Measurements from ENCODE around the gene PPA2. TPM values are rescaled to one million over a fixed set of nuclear protein-coding genes. Genes with fewer than 3 reads are reported as not detected.

PPA2 gene
- total and polyA plus RNA-seq, 7 donors, result 33.1 to 48.5 (median 41.7) TPM

DNA sequence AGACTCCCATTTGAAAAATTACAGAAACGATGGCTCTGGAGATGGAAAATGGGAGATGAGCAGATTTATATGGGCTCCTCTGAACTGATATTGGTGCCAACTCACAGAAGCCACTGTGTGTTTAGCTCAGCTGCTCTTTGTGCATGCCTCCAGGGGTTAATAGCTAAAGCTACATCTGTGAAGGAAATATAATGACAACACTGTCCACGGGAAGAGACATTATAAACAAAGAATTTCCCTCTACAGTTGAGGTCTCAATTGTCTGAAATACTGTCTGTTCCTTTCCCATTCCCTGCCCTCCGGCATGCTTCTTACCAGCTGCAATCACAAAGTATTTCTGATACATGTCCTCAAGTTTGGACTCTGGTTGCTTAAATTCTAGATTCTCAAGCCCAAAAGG is 40.4 kb downstream of the PPA2 start:
- Histone ChIP-seq H3K27me3 (ENCODE audit: insufficient read depth in 3 of 3, low read length in 2 of 3) (no peaks in the 10 kb centered on the region), H3K27ac (no peak overlapping the region), H3K4me3 (no peak overlapping the region), H3K36me3 (ENCODE audit: insufficient read depth in 1 of 2, low read depth in 1 of 2) (peaks cover 2 to 39% of the 10 kb centered on the region in 2 donors), H3K9me3 (no peaks in the 10 kb centered on the region), H3K4me1 (peaks cover 5% of the 10 kb centered on the region)
- DNase-seq (no peak), ATAC-seq (no peak)
- intact Hi-C loops (cut with DNase I), result no loop called here
- WGBS, 3 donors, result 60 to 63% (median 62%) methylated on average over 3 of the region's 3 CpGs
- TF ChIP-seq, protein P1, sequence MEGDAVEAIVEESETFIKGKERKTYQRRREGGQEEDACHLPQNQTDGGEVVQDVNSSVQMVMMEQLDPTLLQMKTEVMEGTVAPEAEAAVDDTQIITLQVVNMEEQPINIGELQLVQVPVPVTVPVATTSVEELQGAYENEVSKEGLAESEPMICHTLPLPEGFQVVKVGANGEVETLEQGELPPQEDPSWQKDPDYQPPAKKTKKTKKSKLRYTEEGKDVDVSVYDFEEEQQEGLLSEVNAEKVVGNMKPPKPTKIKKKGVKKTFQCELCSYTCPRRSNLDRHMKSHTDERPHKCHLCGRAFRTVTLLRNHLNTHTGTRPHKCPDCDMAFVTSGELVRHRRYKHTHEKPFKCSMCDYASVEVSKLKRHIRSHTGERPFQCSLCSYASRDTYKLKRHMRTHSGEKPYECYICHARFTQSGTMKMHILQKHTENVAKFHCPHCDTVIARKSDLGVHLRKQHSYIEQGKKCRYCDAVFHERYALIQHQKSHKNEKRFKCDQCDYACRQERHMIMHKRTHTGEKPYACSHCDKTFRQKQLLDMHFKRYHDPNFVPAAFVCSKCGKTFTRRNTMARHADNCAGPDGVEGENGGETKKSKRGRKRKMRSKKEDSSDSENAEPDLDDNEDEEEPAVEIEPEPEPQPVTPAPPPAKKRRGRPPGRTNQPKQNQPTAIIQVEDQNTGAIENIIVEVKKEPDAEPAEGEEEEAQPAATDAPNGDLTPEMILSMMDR (IDR thresholded peaks at IDR 0.05), result no peak

DNA sequence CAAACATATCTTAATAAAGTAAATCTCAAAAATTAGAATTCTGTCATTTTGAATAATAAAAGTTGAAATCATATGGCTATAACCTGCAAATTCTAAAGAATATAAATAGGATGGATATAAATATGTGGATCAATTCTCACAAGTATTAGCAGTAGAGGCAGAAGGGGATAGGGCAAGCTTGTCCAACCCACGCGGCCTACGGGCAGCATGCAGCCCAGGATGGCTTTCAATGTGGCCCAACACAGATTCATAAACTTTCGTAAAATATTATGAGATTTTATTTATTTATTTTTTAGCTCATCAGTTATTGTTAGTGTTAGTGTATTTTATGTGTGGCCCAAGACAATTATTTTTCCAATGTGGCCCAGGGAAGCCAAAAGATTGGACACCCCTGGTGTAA is 41.4 kb downstream of the PPA2 start:
- Histone ChIP-seq H3K4me1 (peaks cover 5% of the 10 kb centered on the region), H3K36me3 (ENCODE audit: insufficient read depth in 1 of 2, low read depth in 1 of 2) (peaks cover 2 to 33% of the 10 kb centered on the region in 2 donors), H3K9me3 (no peaks in the 10 kb centered on the region), H3K27ac (no peak overlapping the region), H3K27me3 (ENCODE audit: insufficient read depth in 3 of 3, low read length in 2 of 3) (no peaks in the 10 kb centered on the region), H3K4me3 (no peak overlapping the region)
- no peak for DNase-seq
- intact Hi-C loops (cut with DNase I), result no loop called here
- no peak for ATAC-seq
- 97 to 99% (median 98%) methylated on average over 4 of the region's 4 CpGs for WGBS, 3 donors
- TF ChIP-seq, protein P1 (IDR thresholded peaks at IDR 0.05), result no peak

DNA sequence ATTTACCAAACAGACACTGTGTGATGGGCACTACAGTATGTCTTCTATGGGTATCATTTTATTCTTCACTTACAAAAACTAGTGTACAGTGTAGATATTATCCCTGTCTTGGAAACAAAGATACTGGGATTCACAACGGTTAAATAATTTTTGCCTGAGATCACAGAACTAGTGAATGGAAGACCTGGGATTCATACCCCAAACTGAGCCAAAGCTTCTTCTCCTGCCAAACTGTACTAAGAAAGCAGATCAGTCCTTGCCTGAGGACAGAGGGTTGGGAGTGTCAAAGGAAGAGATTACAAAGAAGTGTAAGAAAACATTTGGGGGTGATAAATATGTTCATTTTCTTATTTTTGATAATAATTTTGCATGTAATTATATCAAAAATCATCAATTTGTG is 43.1 kb downstream of the PPA2 start:
- no peak overlapping the region for H3K4me3 ChIP-seq
- ATAC-seq (no peak), DNase-seq (no peak)
- WGBS, 3 donors, result 0 to 25% (median 0%) methylated on average over 1 of the region's 1 CpG
- H3K4me1 ChIP-seq, result no peaks in the 10 kb centered on the region
- no peak overlapping the region for H3K27ac ChIP-seq
- H3K9me3 ChIP-seq, result peaks cover under 1% of the 10 kb centered on the region
- peaks cover 2 to 32% of the 10 kb centered on the region in 2 donors for H3K36me3 ChIP-seq (ENCODE audit: insufficient read depth in 1 of 2, low read depth in 1 of 2)
- intact Hi-C loops (cut with DNase I), result no loop called here
- TF ChIP-seq, protein P1 (IDR thresholded peaks at IDR 0.05), result no peak
- H3K27me3 ChIP-seq (ENCODE audit: insufficient read depth in 3 of 3, low read length in 2 of 3), result no peaks in the 10 kb centered on the region

DNA sequence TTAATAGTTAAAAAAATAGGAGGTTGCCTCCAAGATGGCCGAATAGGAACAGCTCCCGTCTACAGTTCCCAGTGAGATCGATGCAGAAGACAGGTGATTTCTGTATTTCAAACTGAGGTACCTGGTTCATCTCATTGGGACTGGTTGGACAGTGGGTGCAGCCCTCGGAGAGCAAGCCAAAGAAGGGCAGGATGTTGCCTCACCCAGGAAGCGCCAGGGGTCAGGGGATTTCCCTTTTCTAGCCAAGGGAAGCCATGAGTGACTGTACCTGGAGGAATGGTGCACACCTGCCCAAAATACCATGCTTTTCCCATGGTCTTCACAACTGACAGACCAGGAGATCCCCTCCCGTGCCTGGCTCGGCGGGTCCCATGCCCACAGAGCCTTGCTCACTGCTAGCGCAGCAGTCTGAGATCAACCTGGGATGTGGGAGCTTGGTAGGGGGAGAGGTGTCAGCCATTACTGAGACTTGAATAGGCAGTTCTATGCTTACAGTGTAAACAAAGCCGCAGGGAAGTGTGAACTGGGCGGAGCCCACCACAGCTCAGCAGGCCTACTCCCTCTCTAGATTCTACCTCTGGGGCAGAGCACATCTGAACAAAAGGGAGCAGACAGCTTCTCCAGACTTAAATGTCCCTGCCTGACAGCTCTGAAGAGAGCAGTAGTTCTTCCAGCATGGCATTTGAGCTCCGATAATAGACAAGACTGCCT is 47.5 kb downstream of the PPA2 start:
- peaks cover 0 to 32% of the 10 kb centered on the region in 2 donors for H3K36me3 ChIP-seq (ENCODE audit: insufficient read depth in 1 of 2, low read depth in 1 of 2)
- no peak for ATAC-seq
- peak in 1 of 2 donors; percentile 21 for DNase-seq
- intact Hi-C loops (cut with DNase I), result no loop called here
- 90 to 95% (median 94%) methylated on average over 12 of the region's 12 CpGs for WGBS, 3 donors
- no peaks in the 10 kb centered on the region for H3K4me1 ChIP-seq
- H3K9me3 ChIP-seq, result peaks cover 2% of the 10 kb centered on the region
- H3K27ac ChIP-seq, result no peak overlapping the region
- no peak overlapping the region for H3K4me3 ChIP-seq
- H3K27me3 ChIP-seq (ENCODE audit: insufficient read depth in 3 of 3, low read length in 2 of 3), result no peaks in the 10 kb centered on the region
- TF ChIP-seq, protein P1 (IDR thresholded peaks at IDR 0.05), result no peak
